HG02870 (cell line): ENCODE measurements around the gene ZHX3.
"Not testable (repeated sequence)": the region's sequence is repeated elsewhere in the genome, so short reads cannot be mapped to it uniquely, and the experiment has no call there.

ENCODE experiments used
- ATAC-seq: cut with Tn5 transposase; IDR thresholded peaks from one replicate; pipeline ENCODE4 v1.9.1; 2021; ENCODE audit warnings: mild to moderate bottlenecking, moderate library complexity; ENCODE audit not compliant: unreplicated experiment

The ZHX3 gene

DNA sequence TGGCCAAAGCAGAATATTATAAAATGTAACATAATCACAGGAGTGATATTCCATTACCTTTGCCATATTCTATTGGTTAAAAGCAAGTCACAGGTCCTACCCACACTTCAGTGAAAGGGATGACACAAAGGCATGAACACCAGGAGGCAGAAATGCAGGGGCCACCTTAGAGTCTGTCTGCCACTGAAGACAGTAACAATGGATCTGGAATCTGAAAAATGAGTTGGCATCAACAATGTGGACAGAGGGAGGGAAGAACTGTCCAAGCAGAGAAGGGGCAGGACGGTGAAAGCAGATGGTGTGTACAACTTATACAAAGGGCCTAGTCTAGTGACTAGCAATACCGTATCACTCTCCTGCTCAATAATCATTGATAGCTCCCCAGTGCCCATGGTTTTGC, 16.5 kb upstream of the ZHX3 start:
- no peak for ATAC-seq

DNA sequence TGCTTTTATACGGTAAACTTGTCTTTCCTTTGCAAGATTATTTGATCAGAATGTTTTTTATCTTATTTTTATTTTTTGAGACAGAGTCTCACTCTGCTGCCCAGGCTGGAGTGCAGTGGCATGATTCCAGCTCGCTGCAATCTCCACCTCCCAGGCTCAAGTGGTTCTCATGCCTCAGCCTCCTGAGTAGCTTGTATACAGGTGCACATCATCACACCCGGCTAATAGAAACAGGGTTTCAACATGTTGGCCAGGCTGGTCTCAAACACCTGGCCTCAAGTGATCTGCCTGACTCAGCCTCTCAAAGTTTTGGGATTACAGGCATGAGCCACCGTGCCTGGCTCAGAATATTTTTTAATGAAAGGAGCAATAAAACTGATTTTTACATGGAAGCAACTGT, 14.2 kb upstream of the ZHX3 start:
- no peak for ATAC-seq

DNA sequence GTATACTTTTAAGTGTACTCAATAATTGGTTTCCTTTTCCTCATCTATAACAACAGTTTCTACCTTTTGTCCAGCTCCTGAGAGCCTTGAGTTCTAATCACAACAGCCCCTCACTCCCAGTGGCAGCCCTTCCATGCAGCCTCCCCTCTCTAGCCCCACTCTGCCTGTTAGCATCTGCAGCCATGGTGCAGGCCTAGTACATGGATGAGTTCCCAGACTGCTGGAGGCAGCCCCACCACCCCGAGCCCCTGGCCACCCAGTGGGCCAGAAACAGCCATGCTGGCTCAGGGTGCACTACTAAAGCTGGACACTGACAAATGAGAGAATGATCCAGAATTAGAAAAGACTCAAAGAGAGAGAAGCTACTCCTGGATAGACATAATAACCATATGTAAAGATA, 13.4 kb upstream of the ZHX3 start:
- ATAC-seq = no peak

DNA sequence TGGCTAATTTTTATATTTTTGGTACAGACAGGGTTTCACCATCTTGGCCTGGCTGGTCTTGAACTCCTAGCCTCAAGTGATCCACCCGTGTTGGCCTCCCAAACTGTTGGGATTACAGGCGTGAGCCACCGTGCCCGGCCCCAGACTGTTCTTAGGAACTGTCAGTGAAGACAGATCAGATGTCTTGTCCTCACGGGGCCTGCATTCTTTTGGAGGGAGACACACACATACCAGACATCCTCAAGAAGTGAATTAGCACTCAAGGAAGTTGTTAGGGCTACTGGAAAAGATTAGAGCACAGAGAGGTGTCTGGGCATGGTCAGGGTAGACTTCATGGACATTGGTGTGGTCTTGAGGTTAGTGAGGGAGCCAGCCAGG, 12.8 kb upstream of the ZHX3 start:
- ATAC-seq = no peak

DNA sequence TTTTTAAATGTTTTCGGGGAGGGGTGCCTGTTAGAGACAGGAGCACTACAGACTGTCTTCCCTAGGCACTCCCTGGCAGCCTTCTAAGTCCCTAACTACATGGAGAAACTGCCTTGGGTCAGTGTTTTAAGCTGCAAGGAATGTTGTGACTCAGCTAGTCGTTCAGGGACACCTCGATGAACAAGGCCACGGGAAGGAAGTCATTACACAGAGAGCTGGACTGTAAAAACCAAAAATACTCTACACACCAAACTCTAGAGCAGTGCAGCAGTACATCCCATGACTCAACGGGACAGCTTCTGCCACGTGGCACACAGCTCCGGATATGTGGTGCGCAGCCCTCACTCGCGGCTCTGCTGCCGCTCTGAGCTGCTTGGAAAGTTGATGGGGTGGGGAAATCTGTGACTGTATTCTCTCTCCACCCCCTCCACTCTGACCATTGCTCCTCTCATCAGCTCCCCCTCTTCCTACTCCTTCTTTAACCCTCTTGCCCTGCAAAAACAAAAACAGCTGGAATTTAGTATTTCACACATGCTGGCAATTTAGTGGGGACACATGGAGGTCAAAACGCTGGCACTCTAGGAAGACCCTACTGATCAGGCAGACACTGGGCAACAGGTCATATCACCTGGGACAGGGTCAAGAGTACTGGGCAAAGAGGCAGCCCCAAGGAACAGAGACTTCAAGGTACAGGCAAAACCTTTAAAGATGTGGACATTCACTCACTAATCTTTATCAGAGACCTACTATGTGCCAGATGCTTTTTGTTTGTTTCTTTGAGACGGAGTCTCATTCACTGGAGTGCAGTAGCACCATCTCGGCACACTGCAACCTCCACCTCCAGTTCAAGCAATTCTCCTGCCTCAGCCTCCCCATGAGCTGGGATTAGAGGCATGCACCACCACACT, 12.2 kb upstream of the ZHX3 start:
- peak; percentile 66 for ATAC-seq

DNA sequence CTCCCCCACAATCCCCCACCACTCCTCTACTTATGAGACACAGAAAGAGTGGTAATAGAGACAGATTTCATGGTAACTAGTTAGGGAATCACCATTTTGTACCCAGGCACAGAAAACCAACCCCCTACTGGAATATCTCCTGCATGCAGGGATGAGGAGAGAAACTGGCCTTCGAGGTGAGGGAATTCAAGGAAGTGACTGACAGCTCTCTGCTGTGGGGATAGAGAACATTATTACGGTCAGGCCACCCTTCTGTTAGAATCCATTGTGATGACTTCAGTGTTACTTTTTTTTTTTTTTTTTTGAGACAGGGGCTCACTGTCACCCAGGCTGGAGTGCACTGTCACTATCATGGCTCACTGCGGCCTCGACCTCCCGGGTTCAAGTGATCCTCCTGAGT, 9.6 kb upstream of the ZHX3 start:
- no peak for ATAC-seq

DNA sequence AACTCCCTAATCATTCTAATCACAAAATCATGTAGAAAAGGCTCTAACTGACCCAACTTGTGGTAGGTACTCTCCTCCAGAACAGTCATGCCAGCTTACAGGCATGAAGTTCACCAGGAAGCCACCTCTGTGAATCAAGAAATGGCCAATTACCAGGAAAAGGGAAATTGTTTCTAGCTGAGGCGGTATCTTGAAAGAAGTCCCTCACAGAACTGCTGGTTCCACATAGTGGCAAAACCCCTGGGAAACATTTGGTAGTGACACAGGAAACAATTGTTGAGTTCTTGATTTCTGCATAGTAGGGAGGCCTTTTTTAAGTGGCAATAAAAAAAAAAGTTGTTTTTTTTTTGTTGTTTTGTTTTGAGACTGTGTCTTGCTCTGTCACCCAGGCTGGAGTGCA, 3.4 kb upstream of the ZHX3 start:
- ATAC-seq = no peak

DNA sequence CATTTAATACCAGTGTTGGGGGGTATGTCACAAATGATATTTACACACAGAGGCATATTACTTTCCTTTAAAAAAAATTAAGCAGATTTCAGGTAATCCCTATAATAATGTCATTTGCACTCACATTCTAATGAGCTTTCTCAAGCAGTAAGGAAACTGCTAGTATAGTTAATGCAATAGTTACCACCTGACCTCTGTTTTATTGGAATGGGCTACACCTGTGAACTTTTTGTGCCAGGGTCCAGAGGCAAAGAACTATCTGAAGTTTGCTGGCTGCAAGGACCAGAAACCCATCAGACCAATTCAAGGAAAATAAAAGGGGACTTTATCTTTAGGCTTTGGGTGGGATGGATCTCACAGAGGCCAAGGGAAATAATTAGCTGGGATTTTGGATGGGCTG, 2.9 kb upstream of the ZHX3 start:
- ATAC-seq = no peak

DNA sequence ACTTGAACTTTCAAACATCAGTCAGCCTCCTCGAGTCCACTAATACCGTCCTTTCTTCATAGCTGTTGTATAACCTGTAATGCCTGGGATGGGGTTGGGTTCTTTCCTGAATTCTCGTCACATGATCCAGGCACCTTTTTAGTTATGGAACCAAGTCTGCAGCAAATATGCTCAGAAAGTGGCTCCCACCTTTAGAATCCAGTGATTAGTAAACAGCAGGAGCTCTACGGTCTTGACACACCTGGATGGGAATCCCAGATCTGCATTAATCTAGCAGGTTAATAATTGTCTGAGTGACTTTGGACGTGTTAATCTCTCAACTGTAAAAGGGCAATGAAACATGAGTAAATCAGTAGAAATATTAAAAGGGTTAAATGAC, 729 bp upstream of the ZHX3 start:
- ATAC-seq = no peak

DNA sequence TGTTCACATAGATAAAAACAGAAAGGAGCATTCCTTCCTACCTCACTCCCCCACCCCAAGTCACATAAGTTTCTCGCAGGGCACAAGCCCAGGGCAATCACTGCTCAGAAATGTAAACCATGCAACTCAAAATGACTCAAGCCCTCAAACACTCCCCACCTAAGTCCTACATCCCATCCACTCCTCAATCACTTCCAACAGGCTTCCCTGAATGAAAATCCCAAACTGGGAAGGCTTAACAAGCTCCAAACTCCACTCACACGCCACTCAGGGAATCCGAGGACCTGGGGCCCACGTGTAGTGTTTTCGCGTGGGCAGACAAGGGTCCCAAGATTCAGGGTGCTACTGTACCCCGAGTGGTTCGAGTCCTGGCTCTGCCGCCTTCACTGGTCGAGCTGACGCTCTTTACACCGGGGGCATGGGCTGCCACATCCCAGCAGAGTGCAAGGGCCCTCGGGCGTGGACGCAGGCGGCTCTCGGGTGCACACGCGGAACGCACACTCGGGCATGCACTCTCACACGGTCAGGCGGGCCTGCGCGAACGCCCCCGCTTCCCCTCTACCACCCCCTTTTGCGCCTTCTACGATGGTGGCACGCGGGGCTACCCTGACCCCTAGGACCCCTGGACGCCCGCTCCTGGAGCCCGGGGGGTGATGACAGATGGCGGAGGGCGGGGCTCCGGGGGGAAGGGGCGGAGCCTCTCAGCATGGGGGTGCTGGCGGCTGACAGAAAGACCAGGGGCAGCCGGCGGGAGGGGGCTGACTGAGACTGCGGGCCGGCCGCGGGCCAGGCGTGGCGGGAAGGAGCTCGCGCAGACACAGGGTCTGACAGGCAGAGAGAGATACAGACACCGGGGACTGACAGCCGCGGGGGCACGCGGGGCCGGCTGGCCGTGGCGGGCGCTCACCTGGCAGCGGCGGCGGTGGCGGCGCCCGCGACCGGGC, 657 bp downstream of the ZHX3 start:
- peak; percentile 66 for ATAC-seq

DNA sequence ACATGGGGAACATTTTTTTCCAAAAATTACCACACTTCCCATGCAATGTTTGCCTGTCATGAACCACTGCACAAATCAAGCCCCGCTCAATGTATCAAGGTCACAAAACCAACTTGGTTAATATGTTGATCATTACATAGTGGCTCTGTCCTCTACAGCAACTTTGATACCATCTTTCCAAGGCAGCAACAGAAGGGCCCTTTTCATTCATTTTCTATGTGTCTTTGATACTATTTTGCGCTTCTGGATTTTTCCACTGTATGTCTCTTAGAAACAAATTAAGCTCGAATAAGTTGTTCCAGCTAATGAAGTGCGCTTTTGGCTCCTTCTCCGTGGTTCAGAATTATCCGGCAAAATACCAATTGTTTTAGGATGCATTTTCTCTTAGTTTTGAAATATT, 1.5 kb downstream of the ZHX3 start:
- no peak for ATAC-seq

DNA sequence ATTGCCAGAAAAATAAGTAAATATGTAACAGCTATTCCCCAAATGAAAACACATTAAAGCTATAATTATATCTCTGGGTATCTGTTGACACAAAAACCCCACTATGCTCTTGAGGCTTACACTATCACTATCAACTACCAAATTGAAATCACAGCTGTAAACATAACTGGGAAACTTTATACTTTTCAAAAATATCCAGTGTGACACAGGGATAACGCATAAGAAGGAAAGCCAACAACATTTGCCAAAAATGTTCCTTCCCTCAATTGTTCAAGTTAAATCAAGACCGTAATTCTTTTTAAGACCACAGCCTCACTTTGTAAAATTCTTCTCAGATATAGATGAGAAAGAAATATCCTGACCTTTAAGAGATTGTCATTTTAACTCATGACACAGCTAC, 3.1 kb downstream of the ZHX3 start:
- no peak for ATAC-seq

DNA sequence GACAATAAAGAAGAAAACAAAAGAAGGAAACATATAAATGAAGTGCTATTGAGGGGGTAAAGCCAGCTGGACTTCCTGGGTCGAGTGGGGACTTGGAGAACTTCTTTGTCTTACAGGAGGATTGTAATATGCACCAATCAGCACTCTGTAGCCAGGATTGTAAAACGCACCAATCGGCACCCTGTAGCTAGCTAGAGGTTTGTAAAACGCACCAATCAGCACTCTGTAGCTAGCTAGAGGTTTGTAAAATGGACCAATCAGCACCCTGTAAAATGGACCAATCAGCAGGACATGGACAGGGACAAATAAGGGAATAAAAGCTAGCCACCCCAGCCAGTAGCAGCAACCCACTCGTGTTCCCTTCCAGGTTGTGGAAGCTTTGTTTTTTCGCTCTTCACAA, 5.5 kb downstream of the ZHX3 start:
- ATAC-seq = not testable (repeated sequence)

DNA sequence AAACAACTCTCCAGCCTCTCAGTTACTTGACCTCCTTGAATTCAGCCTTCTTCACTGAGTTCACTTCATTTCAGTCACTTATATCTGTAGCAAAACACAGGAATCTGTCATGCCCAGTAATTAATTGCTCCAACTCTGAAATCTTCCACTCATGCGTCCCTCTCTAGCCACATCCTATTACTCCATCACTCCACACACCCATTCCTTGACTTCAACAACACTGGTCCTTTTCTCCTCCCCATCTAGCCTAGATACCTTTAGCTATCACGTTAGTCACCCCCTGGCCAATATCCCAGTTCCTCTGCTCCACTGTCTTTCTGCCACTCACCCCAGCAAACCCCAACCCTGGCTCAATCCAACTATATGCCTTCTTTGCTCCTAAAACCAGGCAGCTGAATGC, 7.7 kb downstream of the ZHX3 start:
- ATAC-seq = no peak

DNA sequence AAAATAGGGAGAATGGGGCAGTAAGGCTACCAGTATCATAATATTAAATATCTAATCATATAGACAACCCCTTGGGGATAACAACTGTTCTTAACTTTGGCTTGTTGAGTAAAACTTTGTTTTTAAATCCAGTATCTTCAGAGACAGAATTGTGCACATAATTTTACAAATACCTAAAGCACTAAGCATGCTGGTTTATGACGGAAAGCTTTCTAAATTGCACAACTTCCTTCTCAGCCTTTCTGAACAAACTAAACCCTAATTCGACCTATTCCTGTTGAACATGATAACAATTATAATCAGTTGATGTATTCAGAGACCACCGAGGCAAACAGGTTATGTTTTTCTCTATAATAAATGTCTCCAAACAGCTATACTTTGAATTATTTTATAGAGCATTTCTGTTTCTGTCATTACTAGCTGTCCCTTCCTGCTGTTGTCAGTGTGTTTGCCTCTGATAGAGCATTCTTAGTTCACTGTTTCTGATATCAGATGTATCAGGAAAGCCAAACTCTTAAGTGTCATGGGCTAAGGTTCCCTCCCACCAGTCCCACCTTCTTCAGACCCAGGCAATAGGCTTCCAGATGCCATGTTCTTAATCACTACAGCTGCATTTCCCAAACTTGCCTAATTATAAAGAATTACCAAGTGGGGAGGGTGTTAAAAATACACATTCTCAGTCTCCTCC, 8.7 kb downstream of the ZHX3 start:
- no peak for ATAC-seq

DNA sequence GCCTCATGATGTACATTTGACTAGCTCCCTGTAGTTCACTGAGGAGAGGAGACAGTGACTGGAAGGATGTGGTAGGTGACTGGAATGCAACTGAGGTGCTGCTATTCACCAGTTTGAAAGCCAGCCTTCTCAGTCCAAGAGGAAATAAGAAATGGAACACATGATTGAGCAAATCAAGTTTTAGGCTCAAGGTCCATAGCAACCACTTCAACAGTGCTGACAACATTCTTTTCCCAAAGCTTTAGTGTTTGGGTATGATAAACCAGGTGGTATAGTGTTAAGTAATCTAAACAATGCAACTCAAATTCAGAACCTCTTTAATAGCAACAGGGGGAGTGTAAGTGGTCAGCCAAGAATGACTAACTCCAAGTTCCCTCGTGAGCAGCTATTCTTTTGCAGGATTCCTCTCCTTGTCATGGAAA, 9.2 kb downstream of the ZHX3 start:
- no peak for ATAC-seq

DNA sequence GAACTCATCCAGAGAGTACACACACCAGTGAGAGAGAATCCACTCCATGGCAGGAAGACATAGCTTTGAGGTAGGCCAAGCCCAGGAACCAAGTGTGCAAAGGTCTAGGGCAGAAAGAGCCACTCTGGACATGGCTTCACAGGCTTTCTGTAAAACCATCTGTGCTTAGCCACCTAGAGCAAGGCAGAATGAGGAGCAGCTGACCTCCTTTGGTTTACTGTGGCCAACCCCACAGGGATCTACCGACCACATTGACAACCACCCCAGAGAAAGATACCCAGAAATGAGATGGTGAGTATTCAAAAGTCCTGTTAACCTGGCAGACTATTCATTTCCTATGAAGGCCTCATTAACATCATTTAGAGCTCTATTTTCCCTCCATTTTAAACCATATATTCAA, 10.5 kb downstream of the ZHX3 start:
- no peak for ATAC-seq

DNA sequence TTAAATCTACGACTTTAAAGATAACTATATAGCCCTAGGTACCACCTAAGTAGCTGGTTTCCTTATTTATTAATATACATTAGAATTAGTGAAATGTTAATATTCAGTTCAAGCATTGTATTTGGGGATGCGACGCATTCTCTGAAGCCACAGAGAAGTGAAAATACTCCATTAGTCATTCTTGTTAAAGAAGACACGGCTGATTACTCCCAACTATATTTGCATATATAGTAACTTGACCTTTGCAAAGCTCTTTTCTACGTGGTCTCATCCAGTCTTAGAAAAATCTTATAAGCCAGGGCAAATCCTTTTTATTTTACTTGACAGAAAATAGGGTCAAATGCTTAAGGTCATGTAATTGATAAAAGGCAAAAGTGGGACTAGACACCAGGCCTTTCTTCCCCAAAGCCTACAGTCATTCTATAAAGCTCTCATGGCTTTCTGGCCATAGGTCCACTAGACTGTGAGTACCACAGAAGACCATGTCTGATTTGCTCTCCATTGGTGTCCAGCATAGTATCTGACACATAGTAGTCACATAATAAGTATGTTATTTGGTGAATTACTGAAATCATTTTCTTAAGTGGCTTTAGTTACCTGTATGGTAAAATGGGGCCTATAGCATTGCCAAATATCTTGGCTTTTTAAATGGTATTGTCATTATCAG, 11.3 kb downstream of the ZHX3 start:
- ATAC-seq = peak; percentile 86

DNA sequence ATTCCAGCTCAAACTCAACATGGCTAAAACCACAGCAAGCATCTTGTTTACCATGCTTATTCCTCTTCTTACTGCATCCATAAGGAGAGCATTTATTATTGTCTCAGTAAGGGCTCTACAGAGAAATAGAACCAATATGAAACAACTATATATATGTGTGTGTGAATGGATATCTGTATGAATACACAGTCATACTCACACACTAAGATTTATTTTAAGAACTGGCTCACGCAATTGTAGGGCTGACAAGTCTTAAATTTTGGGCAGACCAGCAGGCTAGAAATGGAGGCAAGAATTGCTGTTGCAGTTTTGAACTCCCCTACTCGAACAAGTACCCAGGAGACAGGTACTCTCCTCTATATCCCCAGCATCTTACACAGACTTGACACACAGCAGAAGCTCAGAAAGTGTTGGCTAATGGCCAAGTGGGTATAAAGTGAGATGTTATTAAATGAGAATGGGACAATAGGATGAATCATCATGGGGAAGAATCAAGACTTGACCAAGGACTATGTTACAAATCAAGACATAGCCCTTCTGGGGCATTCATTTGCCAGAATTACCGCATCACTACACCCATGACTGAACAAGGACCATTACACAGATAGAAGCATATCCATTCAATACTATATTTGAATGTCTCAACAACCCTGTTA, 13.0 kb downstream of the ZHX3 start:
- ATAC-seq = no peak

DNA sequence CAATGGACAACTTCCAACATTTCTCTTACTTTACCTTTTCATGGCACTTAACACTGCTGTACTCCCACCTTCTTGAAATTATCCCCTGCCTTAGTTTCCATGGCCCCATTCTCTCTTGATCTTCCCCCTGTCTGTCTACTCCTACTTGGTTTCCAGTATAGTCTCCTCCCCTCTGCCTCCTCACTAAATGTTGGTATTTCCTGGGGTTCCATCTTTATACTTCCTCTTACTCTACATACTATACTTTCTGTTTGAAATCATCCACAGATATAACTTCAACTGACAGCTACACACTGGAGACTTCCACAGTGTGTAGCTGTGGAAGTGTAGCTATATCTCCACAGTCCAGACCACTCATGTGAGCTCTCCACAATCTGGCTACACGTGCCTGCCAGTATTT, 13.5 kb downstream of the ZHX3 start:
- ATAC-seq = no peak
